Measurements from ENCODE around the gene BMPR1B.
"Not testable (repeated sequence)": the region's sequence is repeated elsewhere in the genome, so short reads cannot be mapped to it uniquely, and the experiment has no call there.

BMPR1B gene

GRCh38 chr4:95105112-95105511 lies 347.4 kb downstream of the BMPR1B start:
- H3K36me3 ChIP-seq (replicated peaks) = no peaks in the 10 kb centered on the region
- no peak for DNase-seq (ENCODE audit: low spot score in 2 of 2)
- no peak overlapping the region for H3K4me3 ChIP-seq
- H3K4me1 ChIP-seq = no peaks in the 10 kb centered on the region
- in situ Hi-C loops (cut with MboI; ENCODE audit: low sequenced_read_pairs) = loop anchor here (10.0 kb wide), 1 partner anchor 480 kb away; no protein-coding TSS in a partner anchor
- H3K27me3 ChIP-seq (ENCODE audit: low read depth) = no peaks in the 10 kb centered on the region
- no peaks in the 10 kb centered on the region for H3K9me3 ChIP-seq

GRCh38 chr4:95105983-95106382 lies 348.2 kb downstream of the BMPR1B start:
- Histone ChIP-seq H3K36me3 (replicated peaks) (no peaks in the 10 kb centered on the region), H3K4me1 (no peaks in the 10 kb centered on the region), H3K9me3 (no peaks in the 10 kb centered on the region), H3K4me3 (no peak overlapping the region), H3K27me3 (ENCODE audit: low read depth) (no peaks in the 10 kb centered on the region)
- in situ Hi-C loops (cut with MboI; ENCODE audit: low sequenced_read_pairs) = loop anchor here (10.0 kb wide), 1 partner anchor 481 kb away; no protein-coding TSS in a partner anchor
- no peak for DNase-seq (ENCODE audit: low spot score in 2 of 2)

- Histone ChIP-seq H3K36me3 (replicated peaks) (no peaks in the 10 kb centered on the region), H3K4me3 (no peak overlapping the region), H3K9me3 (no peaks in the 10 kb centered on the region), H3K27me3 (ENCODE audit: low read depth) (no peaks in the 10 kb centered on the region), H3K4me1 (no peaks in the 10 kb centered on the region)
- in situ Hi-C loops (cut with MboI; ENCODE audit: low sequenced_read_pairs) = loop anchor here (10.0 kb wide), 1 partner anchor 482 kb away; no protein-coding TSS in a partner anchor
- no peak for DNase-seq (ENCODE audit: low spot score in 2 of 2)
Measured at GRCh38 chr4:95106408-95106928, 348.7 kb downstream of the BMPR1B start.

- Histone ChIP-seq H3K4me1 (no peaks in the 10 kb centered on the region), H3K4me3 (no peak overlapping the region), H3K9me3 (no peaks in the 10 kb centered on the region), H3K27me3 (ENCODE audit: low read depth) (no peaks in the 10 kb centered on the region), H3K36me3 (replicated peaks) (no peaks in the 10 kb centered on the region)
- in situ Hi-C loops (cut with MboI; ENCODE audit: low sequenced_read_pairs) = loop anchor here (10.0 kb wide), 1 partner anchor 482 kb away; no protein-coding TSS in a partner anchor
- DNase-seq (ENCODE audit: low spot score in 2 of 2) = no peak
Measured at GRCh38 chr4:95107004-95107403, 349.2 kb downstream of the BMPR1B start.

GRCh38 chr4:95107635-95108034 lies 349.9 kb downstream of the BMPR1B start:
- Histone ChIP-seq H3K36me3 (replicated peaks) (no peaks in the 10 kb centered on the region), H3K4me3 (no peak overlapping the region), H3K4me1 (no peaks in the 10 kb centered on the region), H3K9me3 (no peaks in the 10 kb centered on the region), H3K27me3 (ENCODE audit: low read depth) (no peaks in the 10 kb centered on the region)
- no peak for DNase-seq (ENCODE audit: low spot score in 2 of 2)
- in situ Hi-C loops (cut with MboI; ENCODE audit: low sequenced_read_pairs) = loop anchor here (10.0 kb wide), 1 partner anchor 483 kb away; no protein-coding TSS in a partner anchor

- H3K9me3 ChIP-seq = no peaks in the 10 kb centered on the region
- no peaks in the 10 kb centered on the region for H3K36me3 ChIP-seq (replicated peaks)
- in situ Hi-C loops (cut with MboI; ENCODE audit: low sequenced_read_pairs) = loop anchor here (10.0 kb wide), 1 partner anchor 484 kb away; no protein-coding TSS in a partner anchor
- H3K4me3 ChIP-seq = no peak overlapping the region
- no peaks in the 10 kb centered on the region for H3K27me3 ChIP-seq (ENCODE audit: low read depth)
- no peaks in the 10 kb centered on the region for H3K4me1 ChIP-seq
- DNase-seq (ENCODE audit: low spot score in 2 of 2) = no peak
Measured at GRCh38 chr4:95108883-95109421, 351.2 kb downstream of the BMPR1B start.

GRCh38 chr4:95114521-95114920 lies 356.8 kb downstream of the BMPR1B start:
- in situ Hi-C loops (cut with MboI; ENCODE audit: low sequenced_read_pairs) = no loop called here
- no peaks in the 10 kb centered on the region for H3K36me3 ChIP-seq (replicated peaks)
- no peak for DNase-seq (ENCODE audit: low spot score in 2 of 2)
- no peak overlapping the region for H3K4me3 ChIP-seq
- no peaks in the 10 kb centered on the region for H3K4me1 ChIP-seq
- H3K27me3 ChIP-seq (ENCODE audit: low read depth) = no peaks in the 10 kb centered on the region
- no peaks in the 10 kb centered on the region for H3K9me3 ChIP-seq

GRCh38 chr4:95118497-95118896 lies 360.7 kb downstream of the BMPR1B start:
- in situ Hi-C loops (cut with MboI; ENCODE audit: low sequenced_read_pairs) = no loop called here
- Histone ChIP-seq H3K4me3 (no peak overlapping the region), H3K9me3 (no peaks in the 10 kb centered on the region), H3K36me3 (replicated peaks) (no peaks in the 10 kb centered on the region), H3K4me1 (no peaks in the 10 kb centered on the region), H3K27me3 (ENCODE audit: low read depth) (no peaks in the 10 kb centered on the region)
- DNase-seq (ENCODE audit: low spot score in 2 of 2) = no peak

- Histone ChIP-seq H3K27me3 (ENCODE audit: low read depth) (no peaks in the 10 kb centered on the region), H3K36me3 (replicated peaks) (no peaks in the 10 kb centered on the region), H3K4me1 (no peaks in the 10 kb centered on the region), H3K4me3 (no peak overlapping the region), H3K9me3 (no peaks in the 10 kb centered on the region)
- in situ Hi-C loops (cut with MboI; ENCODE audit: low sequenced_read_pairs) = no loop called here
- no peak for DNase-seq (ENCODE audit: low spot score in 2 of 2)
Measured at GRCh38 chr4:95120456-95120855, 362.7 kb downstream of the BMPR1B start.

GRCh38 chr4:95122001-95122400 lies 364.2 kb downstream of the BMPR1B start:
- Histone ChIP-seq H3K4me3 (no peak overlapping the region), H3K27me3 (ENCODE audit: low read depth) (no peaks in the 10 kb centered on the region), H3K4me1 (no peaks in the 10 kb centered on the region), H3K36me3 (replicated peaks) (no peaks in the 10 kb centered on the region), H3K9me3 (no peaks in the 10 kb centered on the region)
- in situ Hi-C loops (cut with MboI; ENCODE audit: low sequenced_read_pairs) = no loop called here
- peak in 1 of 2 experiments; percentile 22 for DNase-seq (ENCODE audit: low spot score in 2 of 2)

- in situ Hi-C loops (cut with MboI; ENCODE audit: low sequenced_read_pairs) = no loop called here
- no peaks in the 10 kb centered on the region for H3K36me3 ChIP-seq (replicated peaks)
- no peaks in the 10 kb centered on the region for H3K9me3 ChIP-seq
- no peak overlapping the region for H3K4me3 ChIP-seq
- no peaks in the 10 kb centered on the region for H3K27me3 ChIP-seq (ENCODE audit: low read depth)
- no peaks in the 10 kb centered on the region for H3K4me1 ChIP-seq
- peak; percentile 57 to 61 for DNase-seq (ENCODE audit: low spot score in 2 of 2)
Measured at GRCh38 chr4:95124906-95125504, 367.2 kb downstream of the BMPR1B start.

GRCh38 chr4:95129031-95129430 lies 371.3 kb downstream of the BMPR1B start:
- H3K4me1 ChIP-seq = no peaks in the 10 kb centered on the region
- no peak for DNase-seq (ENCODE audit: low spot score in 2 of 2)
- no peaks in the 10 kb centered on the region for H3K36me3 ChIP-seq (replicated peaks)
- H3K9me3 ChIP-seq = peaks cover under 1% of the 10 kb centered on the region; the same call in 1 of the 2 replicates
- in situ Hi-C loops (cut with MboI; ENCODE audit: low sequenced_read_pairs) = no loop called here
- H3K4me3 ChIP-seq = no peak overlapping the region
- H3K27me3 ChIP-seq (ENCODE audit: low read depth) = no peaks in the 10 kb centered on the region

GRCh38 chr4:95129821-95130311 lies 372.1 kb downstream of the BMPR1B start:
- Histone ChIP-seq H3K4me3 (no peak overlapping the region), H3K4me1 (no peaks in the 10 kb centered on the region), H3K9me3 (peaks cover 3% of the 10 kb centered on the region; the same call in 1 of the 2 replicates), H3K36me3 (replicated peaks) (no peaks in the 10 kb centered on the region), H3K27me3 (ENCODE audit: low read depth) (no peaks in the 10 kb centered on the region)
- no peak for DNase-seq (ENCODE audit: low spot score in 2 of 2)
- in situ Hi-C loops (cut with MboI; ENCODE audit: low sequenced_read_pairs) = no loop called here

- H3K4me3 ChIP-seq; H3K36me3 ChIP-seq (replicated peaks); DNase-seq (ENCODE audit: low spot score in 2 of 2); in situ Hi-C loops (cut with MboI; ENCODE audit: low sequenced_read_pairs); H3K4me1 ChIP-seq; H3K9me3 ChIP-seq; H3K27me3 ChIP-seq (ENCODE audit: low read depth): not testable (repeated sequence)
Measured at GRCh38 chr4:95134016-95134415, 376.3 kb downstream of the BMPR1B start.

All from HAP-1 (cell line).